Measurements from ENCODE around the gene ADORA3.

ADORA3 gene

GRCh38 chr1:111453706-111454105 lies 49.7 kb downstream of the ADORA3 start:
- H3K27ac ChIP-seq = no peak overlapping the region
- TF ChIP-seq CTCF (conservative IDR thresholded peaks at IDR 0.05) = no peak

- TF ChIP-seq CTCF (conservative IDR thresholded peaks at IDR 0.05) = no peak
- no peak overlapping the region for H3K27ac ChIP-seq
These were observed 50.9 kb downstream of the ADORA3 start for GRCh38 chr1:111452581-111452980.

GRCh38 chr1:111450185-111450584 lies 53.2 kb downstream of the ADORA3 start:
- no peak for TF ChIP-seq CTCF (conservative IDR thresholded peaks at IDR 0.05)
- peak overlapping the region; percentile 90 for H3K27ac ChIP-seq

- no peak for TF ChIP-seq CTCF (conservative IDR thresholded peaks at IDR 0.05)
- H3K27ac ChIP-seq = peak overlapping the region; percentile 90
These were observed 53.8 kb downstream of the ADORA3 start for GRCh38 chr1:111449703-111450017.
